Chondrocyte (in vitro differentiated cells): ENCODE results near the gene GMEB1. TPM values are rescaled to one million over a fixed set of nuclear protein-coding genes. Genes with fewer than 3 reads are reported as not detected.

Experiments
- DNase-seq: peaks from one replicate; pipeline ENCODE4 v3.0.0; 2021; ENCODE audit warnings: mixed read lengths, low spot score
- H3K27ac Mint-ChIP-seq: one replicate; pipeline ENCODE4 v1.8.0; 2021; ENCODE audit warnings: mild to moderate bottlenecking, moderate library complexity, mixed read lengths; ENCODE audit not compliant: unreplicated experiment
- H3K27me3 Mint-ChIP-seq: 2 replicates; pipeline ENCODE4 v1.8.0; 2021; ENCODE audit warnings: low read depth, mixed read lengths
- H3K36me3 Mint-ChIP-seq: 2 replicates; pipeline ENCODE4 v1.8.0; 2021; ENCODE audit warnings: low read depth, mixed read lengths
- H3K4me1 Mint-ChIP-seq: 2 replicates; pipeline ENCODE4 v1.8.0; 2021; ENCODE audit warnings: low read depth, mild to moderate bottlenecking, mixed read lengths
- H3K4me3 Mint-ChIP-seq: one replicate; pipeline ENCODE4 v1.8.0; 2021; ENCODE audit warnings: mild to moderate bottlenecking, moderate library complexity, mixed read lengths; ENCODE audit not compliant: unreplicated experiment
- H3K9me3 Mint-ChIP-seq: 2 replicates; pipeline ENCODE4 v1.8.0; 2021; ENCODE audit warnings: low read depth, mixed read lengths
- CTCF ChIP-seq: fragments of 200-600 bp; sonication (generic); IDR thresholded peaks from 2 replicates; pipeline ENCODE4 v1.5.0; 2021; ENCODE audit warnings: antibody characterized with exemption, mild to moderate bottlenecking, moderate library complexity
- total RNA-seq: library from RNA; stranded (reverse); gene quantifications from 3 replicates; pipeline ENCODE4 v1.2.1, GENCODE V29; 2021

GMEB1 gene
- total RNA-seq, 1 donor from 2014 or later, result 12.4 TPM

GRCh38 chr1:28735961-28736449 is 67.4 kb downstream of the GMEB1 start:
- Mint-ChIP-seq H3K4me1 (peaks cover 36% of the 10 kb centered on the region), H3K36me3 (peaks cover 10% of the 10 kb centered on the region), H3K9me3 (no peaks in the 10 kb centered on the region), H3K27me3 (no peaks in the 10 kb centered on the region), H3K27ac (peak overlapping the region; percentile 99), H3K4me3 (peak overlapping the region; percentile 93)
- TF ChIP-seq CTCF, result no peak
- DNase-seq, result no peak

GRCh38 chr1:28736450-28737306 is 68.1 kb downstream of the GMEB1 start, which contains the start of gene YTHDF2:
Gene YTHDF2 (plus strand): TSS chr1:28736940. CDS start chr1:28737121, 181 bp downstream.
- Mint-ChIP-seq H3K4me1 (peaks cover 38% of the 10 kb centered on the region), H3K4me3 (peak within 1 kb of the TSS; percentile 93), H3K9me3 (no peaks in the 10 kb centered on the region), H3K36me3 (peaks cover 10% of the 10 kb centered on the region), H3K27me3 (no peaks in the 10 kb centered on the region), H3K27ac (peak within 1 kb of the TSS; percentile 99)
- DNase-seq, result peak; percentile 98
- peak; percentile 99 for TF ChIP-seq CTCF

- Mint-ChIP-seq H3K4me1 (peaks cover 40% of the 10 kb centered on the region), H3K27me3 (no peaks in the 10 kb centered on the region), H3K36me3 (peaks cover 12% of the 10 kb centered on the region), H3K27ac (peak overlapping the region; percentile 99), H3K4me3 (peak overlapping the region; percentile 93), H3K9me3 (no peaks in the 10 kb centered on the region)
- DNase-seq, result no peak
- TF ChIP-seq CTCF, result no peak
These were observed 68.9 kb downstream of the GMEB1 start for GRCh38 chr1:28737307-28738132.

GRCh38 chr1:28740118-28740517 is 71.5 kb downstream of the GMEB1 start:
- Mint-ChIP-seq H3K4me1 (peaks cover 55% of the 10 kb centered on the region), H3K4me3 (no peak overlapping the region), H3K9me3 (no peaks in the 10 kb centered on the region), H3K27ac (no peak overlapping the region), H3K36me3 (peaks cover 30% of the 10 kb centered on the region), H3K27me3 (no peaks in the 10 kb centered on the region)
- no peak for DNase-seq
- TF ChIP-seq CTCF, result no peak

GRCh38 chr1:28744184-28744583 is 75.6 kb downstream of the GMEB1 start:
- no peaks in the 10 kb centered on the region for H3K9me3 Mint-ChIP-seq
- TF ChIP-seq CTCF, result no peak
- DNase-seq, result no peak
- H3K27me3 Mint-ChIP-seq, result no peaks in the 10 kb centered on the region
- peaks cover 54% of the 10 kb centered on the region for H3K4me1 Mint-ChIP-seq
- H3K36me3 Mint-ChIP-seq, result peaks cover 27% of the 10 kb centered on the region
- no peak overlapping the region for H3K4me3 Mint-ChIP-seq
- no peak overlapping the region for H3K27ac Mint-ChIP-seq
